MG63 (cell line): ENCODE results near the gene MEGF9. TPM values are rescaled to one million over a fixed set of nuclear protein-coding genes. Genes with fewer than 3 reads are reported as not detected.

Source experiments
- DNase-seq: peaks from one replicate; pipeline ENCODE4 v3.0.0-alpha.2; 2020
- H3K27me3 ChIP-seq: fragments of 250-450 bp; sonication (Bioruptor Pico); 2 replicates; pipeline ENCODE4 v1.5.1; 2020; ENCODE audit warnings: mild to moderate bottlenecking, moderate library complexity
- H3K36me3 ChIP-seq: fragments of 250-450 bp; sonication (Bioruptor Pico); 2 replicates; pipeline ENCODE4 v1.5.1; 2020; ENCODE audit warnings: mild to moderate bottlenecking, moderate library complexity
- H3K4me3 ChIP-seq: fragments of 250-450 bp; sonication (Bioruptor Pico); 2 replicates; pipeline ENCODE4 v1.5.1; 2020; ENCODE audit warnings: mild to moderate bottlenecking, moderate library complexity
- H3K9me3 ChIP-seq: fragments of 250-450 bp; sonication (Bioruptor Pico); 2 replicates; pipeline ENCODE4 v1.5.1; 2020; ENCODE audit warnings: mild to moderate bottlenecking, moderate library complexity
- total RNA-seq: library from RNA; depleted of rRNA; stranded (reverse); fragments of >200 nt; shearing (Covaris generic); gene quantifications from 2 replicates; pipeline ENCODE4 v1.2.3, GENCODE V29; 2014; ENCODE audit warnings: low replicate concordance

Gene MEGF9
- total RNA-seq, 1 experiment from 2014 or later, result 2.7 TPM

- Histone ChIP-seq H3K27me3 (no peaks in the 10 kb centered on the region), H3K4me3 (no peak overlapping the region), H3K9me3 (no peaks in the 10 kb centered on the region), H3K36me3 (no peaks in the 10 kb centered on the region)
- DNase-seq, result no peak
Observed at GRCh38 chr9:120736881-120737280, 22.6 kb upstream of the MEGF9 start.

GRCh38 chr9:120735415-120736126 is 21.3 kb upstream of the MEGF9 start:
- DNase-seq, result no peak

GRCh38 chr9:120734607-120735410 is 20.5 kb upstream of the MEGF9 start:
- DNase-seq, result peak; percentile 23
- Histone ChIP-seq H3K4me3 (no peak overlapping the region), H3K27me3 (no peaks in the 10 kb centered on the region), H3K36me3 (no peaks in the 10 kb centered on the region), H3K9me3 (no peaks in the 10 kb centered on the region)

More at GRCh38 chr9:120735415-120736126, 21.3 kb upstream of the MEGF9 start:
- Histone ChIP-seq H3K36me3 (no peaks in the 10 kb centered on the region), H3K4me3 (no peak overlapping the region), H3K9me3 (no peaks in the 10 kb centered on the region), H3K27me3 (no peaks in the 10 kb centered on the region)

- DNase-seq, result no peak
Observed at GRCh38 chr9:120733190-120733589, 18.9 kb upstream of the MEGF9 start.

GRCh38 chr9:120730654-120731514 is 16.6 kb upstream of the MEGF9 start:
- Histone ChIP-seq H3K36me3 (no peaks in the 10 kb centered on the region), H3K27me3 (no peaks in the 10 kb centered on the region), H3K4me3 (no peak overlapping the region), H3K9me3 (no peaks in the 10 kb centered on the region)
- peak; percentile 98 for DNase-seq

More at GRCh38 chr9:120733190-120733589, 18.9 kb upstream of the MEGF9 start:
- no peaks in the 10 kb centered on the region for H3K27me3 ChIP-seq
- H3K4me3 ChIP-seq, result no peak overlapping the region
- no peaks in the 10 kb centered on the region for H3K9me3 ChIP-seq
- H3K36me3 ChIP-seq, result no peaks in the 10 kb centered on the region

- Histone ChIP-seq H3K27me3 (no peaks in the 10 kb centered on the region), H3K36me3 (no peaks in the 10 kb centered on the region), H3K4me3 (no peak overlapping the region), H3K9me3 (no peaks in the 10 kb centered on the region)
- peak; percentile 32 for DNase-seq
Observed at GRCh38 chr9:120729791-120730241, 15.5 kb upstream of the MEGF9 start.

- DNase-seq, result no peak
- Histone ChIP-seq H3K4me3 (no peak overlapping the region), H3K27me3 (no peaks in the 10 kb centered on the region), H3K36me3 (no peaks in the 10 kb centered on the region), H3K9me3 (no peaks in the 10 kb centered on the region)
Observed at GRCh38 chr9:120726484-120726883, 12.2 kb upstream of the MEGF9 start.

GRCh38 chr9:120725907-120726306 is 11.6 kb upstream of the MEGF9 start:
- Histone ChIP-seq H3K9me3 (no peaks in the 10 kb centered on the region), H3K36me3 (no peaks in the 10 kb centered on the region), H3K27me3 (no peaks in the 10 kb centered on the region), H3K4me3 (no peak overlapping the region)
- DNase-seq, result no peak

- no peaks in the 10 kb centered on the region for H3K36me3 ChIP-seq
- no peak overlapping the region for H3K4me3 ChIP-seq
- no peaks in the 10 kb centered on the region for H3K27me3 ChIP-seq
- H3K9me3 ChIP-seq, result no peaks in the 10 kb centered on the region
- DNase-seq, result no peak
Observed at GRCh38 chr9:120724757-120725400, 10.6 kb upstream of the MEGF9 start.

GRCh38 chr9:120723565-120723964 is 9.3 kb upstream of the MEGF9 start:
- Histone ChIP-seq H3K27me3 (no peaks in the 10 kb centered on the region), H3K36me3 (no peaks in the 10 kb centered on the region), H3K9me3 (no peaks in the 10 kb centered on the region), H3K4me3 (no peak overlapping the region)
- DNase-seq, result peak; percentile 51

- H3K9me3 ChIP-seq, result no peaks in the 10 kb centered on the region
- DNase-seq, result no peak
- H3K36me3 ChIP-seq, result no peaks in the 10 kb centered on the region
- H3K27me3 ChIP-seq, result no peaks in the 10 kb centered on the region
- H3K4me3 ChIP-seq, result no peak overlapping the region
Observed at GRCh38 chr9:120720404-120720803, 6.1 kb upstream of the MEGF9 start.

GRCh38 chr9:120718316-120718715 is 4.0 kb upstream of the MEGF9 start:
- Histone ChIP-seq H3K36me3 (no peaks in the 10 kb centered on the region), H3K4me3 (no peak overlapping the region), H3K9me3 (no peaks in the 10 kb centered on the region), H3K27me3 (no peaks in the 10 kb centered on the region)
- no peak for DNase-seq

- Histone ChIP-seq H3K27me3 (no peaks in the 10 kb centered on the region), H3K9me3 (no peaks in the 10 kb centered on the region), H3K36me3 (no peaks in the 10 kb centered on the region), H3K4me3 (no peak overlapping the region)
- no peak for DNase-seq
Observed at GRCh38 chr9:120717176-120717575, 2.9 kb upstream of the MEGF9 start.

- Histone ChIP-seq H3K9me3 (no peaks in the 10 kb centered on the region), H3K36me3 (no peaks in the 10 kb centered on the region), H3K4me3 (no peak overlapping the region), H3K27me3 (no peaks in the 10 kb centered on the region)
- no peak for DNase-seq
Observed at GRCh38 chr9:120716483-120716882, 2.2 kb upstream of the MEGF9 start.

GRCh38 chr9:120715389-120715924 is 1.2 kb upstream of the MEGF9 start:
- Histone ChIP-seq H3K4me3 (no peak overlapping the region), H3K36me3 (no peaks in the 10 kb centered on the region), H3K27me3 (no peaks in the 10 kb centered on the region), H3K9me3 (no peaks in the 10 kb centered on the region)
- peak; percentile 83 for DNase-seq

- H3K27me3 ChIP-seq, result no peaks in the 10 kb centered on the region
- peak overlapping the region; percentile 59 for H3K4me3 ChIP-seq
- DNase-seq, result no peak
- H3K9me3 ChIP-seq, result no peaks in the 10 kb centered on the region
- H3K36me3 ChIP-seq, result no peaks in the 10 kb centered on the region
Observed at GRCh38 chr9:120714846-120715388, 647 bp upstream of the MEGF9 start.
